ENCODE data around the gene PTPN4. TPM values are rescaled to one million over a fixed set of nuclear protein-coding genes. Genes with fewer than 3 reads are reported as not detected.
"Not testable (repeated sequence)": the region's sequence is repeated elsewhere in the genome, so short reads cannot be mapped to it uniquely, and the experiment has no call there.

The PTPN4 gene
- total RNA-seq, 1 experiment from 2014 or later, result 12.9 TPM

GRCh38 chr2:119764832-119765231 lies 5.1 kb downstream of the PTPN4 start:
- DNase-seq (ENCODE audit: low read depth), result no peak

DNA sequence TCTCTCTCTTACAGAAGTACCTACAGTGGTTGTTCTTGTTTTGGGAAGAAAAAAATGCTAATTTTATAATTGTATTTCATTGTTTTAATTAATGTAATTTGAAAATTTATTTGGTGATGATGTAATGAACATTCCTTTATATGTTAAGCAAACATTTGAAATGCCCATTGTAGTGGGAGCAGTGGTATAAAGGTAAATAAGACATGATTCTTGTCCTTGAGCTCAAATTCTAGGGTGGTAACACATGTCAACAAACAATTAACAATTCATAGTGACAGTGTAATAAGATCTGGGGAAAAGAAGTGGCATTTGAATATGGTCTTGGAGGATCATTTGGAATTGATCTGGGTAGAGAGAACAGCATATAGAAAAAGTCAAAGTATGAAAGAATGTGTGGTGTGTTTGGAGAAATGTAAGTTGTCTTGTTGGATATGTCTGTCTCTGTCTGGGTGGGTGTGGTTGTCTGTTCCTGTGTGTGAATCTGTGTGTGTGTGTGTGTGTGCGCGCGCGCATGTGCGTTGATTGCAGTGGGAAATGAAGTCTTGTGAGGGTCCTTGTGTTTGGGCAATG lies 5.8 kb downstream of the PTPN4 start:
- no peak for DNase-seq (ENCODE audit: low read depth)

- no peak for DNase-seq (ENCODE audit: low read depth)
Measured at GRCh38 chr2:119766944-119767343, 7.2 kb downstream of the PTPN4 start.

DNA sequence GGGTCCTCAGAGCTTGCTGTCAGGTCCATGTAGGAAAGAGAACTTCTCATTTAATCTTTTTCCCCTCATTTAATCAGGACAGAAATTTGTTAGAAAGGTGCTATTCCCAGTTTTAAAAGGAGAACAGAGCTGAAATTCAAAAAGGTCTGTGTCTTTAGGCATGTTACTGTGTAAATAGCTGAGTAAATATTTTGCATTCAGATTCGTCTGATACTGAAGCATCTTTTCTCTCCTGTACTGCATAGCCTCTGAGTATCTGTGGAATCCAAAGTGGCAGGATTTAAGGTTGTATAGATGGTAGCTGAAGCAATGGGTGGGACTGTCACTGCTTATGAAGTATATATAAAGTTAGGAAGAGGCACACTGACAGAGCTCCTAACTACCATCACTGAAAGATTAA lies 9.0 kb downstream of the PTPN4 start:
- no peak for DNase-seq (ENCODE audit: low read depth)

DNA sequence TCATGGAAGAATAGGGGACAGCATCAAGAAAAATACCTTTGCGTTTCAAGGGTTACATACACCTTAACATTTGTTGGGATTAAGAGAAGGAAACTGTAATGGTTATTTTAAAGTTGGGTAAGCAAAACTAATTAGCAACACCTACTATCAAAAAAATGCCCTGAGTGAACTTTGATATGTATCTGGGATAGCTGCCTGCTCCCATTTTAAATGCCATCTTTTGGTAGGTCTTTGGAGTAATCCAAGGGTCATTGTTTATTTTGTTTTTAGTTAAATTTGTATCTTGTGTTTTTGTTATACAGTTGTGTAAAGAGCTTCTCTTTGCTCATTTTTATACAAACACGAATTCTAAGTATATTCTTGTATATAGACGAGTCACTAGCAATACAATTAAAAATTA lies 9.9 kb downstream of the PTPN4 start:
- DNase-seq (ENCODE audit: low read depth), result no peak

GRCh38 chr2:119771331-119771730 lies 11.6 kb downstream of the PTPN4 start:
- no peak for DNase-seq (ENCODE audit: low read depth)

DNA sequence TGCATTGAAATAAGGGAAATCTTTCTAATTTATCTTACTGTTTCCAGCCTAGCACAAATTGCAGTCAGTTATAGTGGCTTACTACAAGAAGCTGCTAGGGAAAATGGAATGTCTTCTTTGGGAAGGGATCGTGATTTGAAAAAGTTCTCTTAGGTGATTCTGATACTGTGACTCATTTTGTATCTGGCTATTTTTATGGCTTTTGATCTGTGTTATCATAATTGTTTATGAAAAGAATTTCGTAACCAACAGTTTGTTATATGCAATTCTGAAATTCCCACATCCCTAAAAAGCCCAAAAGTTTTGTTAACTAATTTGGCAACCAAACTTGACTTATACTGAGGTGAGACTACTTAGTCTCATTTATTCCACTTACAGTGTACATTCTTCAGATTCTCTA lies 12.4 kb downstream of the PTPN4 start:
- DNase-seq (ENCODE audit: low read depth), result no peak

DNA sequence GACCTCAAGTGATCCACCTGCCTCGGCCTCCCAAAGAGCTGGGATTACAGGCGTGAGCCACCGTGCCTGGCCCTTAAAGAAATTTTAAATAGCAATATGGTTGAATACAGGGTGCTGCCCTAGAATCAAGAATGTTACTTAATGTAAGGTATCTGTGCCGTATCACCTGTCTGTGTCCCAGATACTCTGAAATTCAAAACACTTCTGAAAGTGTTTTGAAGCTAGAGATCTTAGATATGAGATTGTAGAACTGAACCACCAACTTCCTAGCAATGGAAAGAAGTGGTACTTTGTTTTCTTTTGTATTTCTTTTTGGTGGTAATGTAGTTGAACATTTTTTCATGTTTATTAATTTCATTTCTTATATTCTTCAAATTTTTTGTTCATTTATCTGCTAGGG lies 13.0 kb downstream of the PTPN4 start:
- no peak for DNase-seq (ENCODE audit: low read depth)

- no peak for DNase-seq (ENCODE audit: low read depth)
Measured at GRCh38 chr2:119774026-119774425, 14.3 kb downstream of the PTPN4 start.

- no peak for DNase-seq (ENCODE audit: low read depth)
Measured at GRCh38 chr2:119775102-119775501, 15.4 kb downstream of the PTPN4 start.

DNA sequence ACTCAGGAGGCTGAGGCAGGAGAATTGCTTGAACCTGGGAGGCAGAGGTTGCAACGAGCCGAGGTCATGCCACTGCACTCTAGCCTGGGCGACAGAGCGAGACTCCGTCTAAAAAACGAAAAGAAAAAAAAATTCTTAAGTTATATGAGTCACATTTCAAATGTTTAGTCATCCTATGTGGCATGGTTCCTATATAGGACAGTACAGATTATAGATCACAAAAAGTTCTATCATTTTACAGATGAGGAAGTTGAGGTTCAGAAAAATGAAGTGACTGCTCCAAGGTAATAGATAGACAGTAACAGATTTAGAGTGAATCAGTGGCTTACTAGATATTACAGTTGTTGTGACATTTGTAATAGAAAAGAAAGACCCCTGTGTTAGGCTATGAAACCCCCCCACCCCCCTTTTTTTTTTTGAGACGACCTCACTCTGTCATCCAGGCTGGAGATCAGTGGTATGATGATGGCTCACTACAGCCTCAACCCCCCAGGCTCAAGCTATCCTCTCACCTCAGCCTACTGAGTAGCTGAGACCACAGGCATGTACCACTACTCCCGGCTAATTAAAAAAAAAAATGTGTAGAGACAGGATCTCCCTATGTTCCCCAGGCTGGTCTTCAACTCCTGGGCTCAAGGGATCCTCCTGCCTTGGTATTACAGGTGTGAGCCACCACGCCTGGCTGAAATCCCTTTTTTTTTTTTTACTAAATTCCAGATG lies 22.7 kb downstream of the PTPN4 start:
- DNase-seq (ENCODE audit: low read depth), result peak; percentile 28

GRCh38 chr2:119784876-119785275 lies 25.2 kb downstream of the PTPN4 start:
- DNase-seq (ENCODE audit: low read depth), result no peak

DNA sequence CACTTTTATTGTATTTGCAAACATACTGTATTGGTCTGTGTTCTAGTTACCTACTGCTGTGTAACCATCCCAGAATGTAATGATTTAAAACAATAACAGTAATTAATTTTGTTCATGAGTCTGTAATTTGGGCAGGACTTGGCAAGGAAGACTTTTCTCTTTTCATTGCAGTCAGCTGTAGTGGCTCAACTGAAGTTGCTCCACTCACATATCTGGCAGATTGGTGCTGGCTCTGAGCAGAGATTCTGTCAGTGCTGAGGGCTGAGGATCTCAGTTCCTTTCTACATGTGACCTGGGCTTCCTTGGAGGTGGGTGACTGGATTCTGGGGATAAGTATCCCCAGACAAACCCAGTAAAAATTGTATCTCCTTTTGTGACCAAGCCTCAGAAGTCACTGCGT lies 26.6 kb downstream of the PTPN4 start:
- DNase-seq (ENCODE audit: low read depth), result no peak

- no peak for DNase-seq (ENCODE audit: low read depth)
Measured at GRCh38 chr2:119788752-119789151, 29.0 kb downstream of the PTPN4 start.

- no peak for DNase-seq (ENCODE audit: low read depth)
Measured at GRCh38 chr2:119790466-119790865, 30.7 kb downstream of the PTPN4 start.

GRCh38 chr2:119792907-119793312 lies 33.2 kb downstream of the PTPN4 start:
- no peak for DNase-seq (ENCODE audit: low read depth)

- no peak for DNase-seq (ENCODE audit: low read depth)
Measured at GRCh38 chr2:119794237-119794636, 34.5 kb downstream of the PTPN4 start.

DNA sequence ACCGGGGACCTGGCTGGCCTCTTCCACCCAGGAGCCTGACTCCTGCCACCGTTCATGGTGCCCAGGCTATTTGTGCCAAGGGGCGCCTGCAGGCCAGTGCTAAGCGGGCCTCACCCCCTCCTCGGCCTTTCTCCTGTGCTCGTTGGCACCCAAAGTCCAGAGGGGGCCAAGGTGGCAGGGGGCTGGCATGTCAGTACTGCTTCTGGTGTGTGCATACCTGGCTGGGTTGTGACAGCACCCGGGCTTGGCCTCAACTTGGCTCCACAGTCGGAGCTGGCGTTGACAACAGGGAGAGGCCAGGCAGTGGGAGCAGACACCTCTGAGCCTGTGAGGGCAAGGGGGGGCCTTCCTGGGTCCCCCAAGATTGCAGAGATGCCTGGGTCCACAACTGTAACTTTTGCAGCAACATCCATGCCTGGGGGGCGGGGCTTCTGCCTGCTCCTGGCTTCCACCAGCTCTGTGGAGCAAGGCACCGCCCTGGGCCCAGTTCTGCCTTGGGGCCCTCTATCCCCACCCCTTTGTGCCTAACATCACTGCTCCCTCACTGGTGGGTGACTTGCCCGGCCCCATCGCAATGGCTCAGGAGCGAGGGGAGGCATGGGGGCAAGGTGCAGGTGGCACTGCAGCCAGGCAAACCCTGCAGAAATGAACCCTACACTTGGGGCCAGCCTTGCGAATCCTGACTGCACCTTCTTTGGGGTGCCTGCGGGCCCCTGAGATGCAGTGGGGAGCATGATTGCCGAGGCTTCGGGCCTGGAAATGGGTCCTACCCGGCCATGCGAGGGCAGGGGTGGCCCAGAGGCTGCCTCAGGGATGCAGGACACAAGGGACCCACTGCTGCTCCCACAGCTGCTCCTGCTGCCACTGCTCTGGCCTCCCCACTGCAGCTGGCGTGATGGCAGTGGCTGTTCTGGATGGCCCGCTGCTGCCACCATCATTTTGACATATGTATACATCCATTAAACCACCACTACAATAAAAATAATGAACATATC lies 35.9 kb downstream of the PTPN4 start:
- DNase-seq (ENCODE audit: low read depth), result no peak

DNA sequence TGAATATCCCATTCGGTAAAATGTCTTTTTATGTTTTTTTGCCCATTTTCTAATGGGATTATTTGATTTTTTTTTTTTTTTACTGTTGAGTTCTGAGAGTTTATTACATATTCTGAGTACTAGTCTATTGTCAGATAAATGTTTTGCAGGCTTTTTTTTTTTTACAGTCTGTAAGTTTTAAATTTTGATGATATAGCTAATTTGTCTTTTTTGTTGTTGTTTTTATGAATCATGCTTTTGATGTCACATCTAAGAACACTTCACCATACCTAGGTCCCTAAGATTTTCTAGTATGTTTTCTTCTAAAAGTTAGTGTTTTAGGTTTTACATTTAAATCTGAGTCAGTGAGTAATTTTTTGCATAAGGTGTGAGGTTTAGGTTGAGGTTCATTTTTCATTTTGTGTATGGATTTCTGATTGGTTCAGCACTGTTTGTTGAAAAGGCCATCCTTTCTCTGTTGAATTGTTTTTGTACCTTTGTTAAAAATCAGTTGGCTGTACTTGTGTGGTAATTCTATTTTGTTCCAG lies 40.7 kb downstream of the PTPN4 start:
- no peak for DNase-seq (ENCODE audit: low read depth)

GRCh38 chr2:119801040-119801439 lies 41.3 kb downstream of the PTPN4 start:
- no peak for DNase-seq (ENCODE audit: low read depth)

DNA sequence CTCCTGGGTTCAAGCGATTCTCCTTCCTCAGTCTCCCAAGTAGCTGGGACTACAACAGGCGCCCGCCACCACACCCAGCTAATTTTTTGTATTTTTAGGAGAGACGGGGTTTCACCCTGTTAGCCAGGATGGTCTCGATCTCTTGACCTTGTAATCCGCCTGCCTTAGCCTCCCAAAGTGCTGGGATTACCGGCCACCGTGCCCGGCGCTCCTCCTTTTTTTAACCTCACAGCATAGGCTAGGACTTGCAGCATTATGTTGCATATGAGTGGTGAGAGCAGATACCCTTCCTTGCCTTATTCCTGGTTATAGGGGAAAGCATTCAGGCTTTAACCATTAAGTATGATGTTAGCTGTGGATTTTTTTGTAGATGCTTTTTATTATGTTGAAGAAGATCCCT lies 42.3 kb downstream of the PTPN4 start:
- DNase-seq (ENCODE audit: low read depth), result not testable (repeated sequence)

- no peak for DNase-seq (ENCODE audit: low read depth)
Measured at GRCh38 chr2:119803101-119803500, 43.4 kb downstream of the PTPN4 start.
